22Rv1 (cell line): ENCODE measurements around the gene MUC15.

Experiments used
- ZFX ChIP-seq: fragments of 450-650 bp; IDR thresholded peaks from 2 replicates; pipeline ENCODE4 v1.6.1; 2017; ENCODE audit warnings: antibody characterized with exemption, borderline replicate concordance
- TF ChIP-seq, protein P1 (sequence below): fragments of 450-650 bp; IDR thresholded peaks from 2 replicates; pipeline ENCODE4 v1.5.1; 2017; ENCODE audit warnings: mild to moderate bottlenecking

DNA sequence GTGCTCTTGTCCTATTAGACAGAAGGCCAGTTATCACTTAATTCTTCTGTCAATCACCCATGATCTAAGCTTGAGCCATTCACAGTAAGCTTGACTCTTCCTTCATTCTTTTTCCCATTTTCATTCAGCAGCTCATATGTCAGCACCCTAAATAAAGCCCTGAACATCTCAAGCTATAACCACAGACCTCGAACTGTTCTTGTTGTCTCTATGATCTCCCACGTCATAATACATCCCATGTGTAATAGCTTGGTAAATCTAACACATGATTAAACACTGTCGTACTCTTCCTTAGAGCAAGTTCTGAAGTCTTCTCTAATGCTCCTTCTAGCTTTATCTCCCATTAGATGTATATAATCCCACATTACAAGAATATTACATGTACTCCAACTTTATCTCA, 14.4 kb downstream of the MUC15 start:
- TF ChIP-seq, protein P1, sequence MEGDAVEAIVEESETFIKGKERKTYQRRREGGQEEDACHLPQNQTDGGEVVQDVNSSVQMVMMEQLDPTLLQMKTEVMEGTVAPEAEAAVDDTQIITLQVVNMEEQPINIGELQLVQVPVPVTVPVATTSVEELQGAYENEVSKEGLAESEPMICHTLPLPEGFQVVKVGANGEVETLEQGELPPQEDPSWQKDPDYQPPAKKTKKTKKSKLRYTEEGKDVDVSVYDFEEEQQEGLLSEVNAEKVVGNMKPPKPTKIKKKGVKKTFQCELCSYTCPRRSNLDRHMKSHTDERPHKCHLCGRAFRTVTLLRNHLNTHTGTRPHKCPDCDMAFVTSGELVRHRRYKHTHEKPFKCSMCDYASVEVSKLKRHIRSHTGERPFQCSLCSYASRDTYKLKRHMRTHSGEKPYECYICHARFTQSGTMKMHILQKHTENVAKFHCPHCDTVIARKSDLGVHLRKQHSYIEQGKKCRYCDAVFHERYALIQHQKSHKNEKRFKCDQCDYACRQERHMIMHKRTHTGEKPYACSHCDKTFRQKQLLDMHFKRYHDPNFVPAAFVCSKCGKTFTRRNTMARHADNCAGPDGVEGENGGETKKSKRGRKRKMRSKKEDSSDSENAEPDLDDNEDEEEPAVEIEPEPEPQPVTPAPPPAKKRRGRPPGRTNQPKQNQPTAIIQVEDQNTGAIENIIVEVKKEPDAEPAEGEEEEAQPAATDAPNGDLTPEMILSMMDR: no peak
- TF ChIP-seq ZFX: no peak
